Left lung (tissue), 10 donors: ENCODE results near the gene TRIM28. TPM values are rescaled to one million over a fixed set of nuclear protein-coding genes. Genes with fewer than 3 reads are reported as not detected.

ENCODE experiments used
- ATAC-seq: fragments of 200-7000 bp; cut with Tn5 transposase; one replicate; pipeline ENCODE4 v1.9.1; 2020; ENCODE audit warnings: moderate library complexity
- DNase-seq, 4 donors: peaks; one replicate each; pipeline ENCODE4 v3.0.0-alpha.2; 2013 to 2020
- H3K27ac ChIP-seq, 2 donors: fragments of 200-600 bp; sonication (generic) in 1 of 2; one replicate each; pipeline versions ENCODE4 v1.5.0 to v1.8.0; 2020 to 2021
- H3K27me3 ChIP-seq, 2 donors: fragments of 200-600 bp; sonication (generic) in 1 of 2; one replicate each; pipeline versions ENCODE4 v1.5.0 to v1.8.0; 2020 to 2021
- H3K36me3 ChIP-seq, 2 donors: fragments of 200-600 bp; sonication (generic) in 1 of 2; one replicate each; pipeline versions ENCODE4 v1.5.0 to v1.8.0; 2020 to 2021
- H3K4me1 ChIP-seq, 2 donors: fragments of 200-600 bp; one replicate each; pipeline ENCODE4 v1.8.0; 2021
- H3K4me3 ChIP-seq, 2 donors: fragments of 200-600 bp; sonication (generic) in 1 of 2; one replicate each; pipeline versions ENCODE4 v1.5.0 to v1.8.0; 2020 to 2021; ENCODE audit warnings: mild to moderate bottlenecking in 1 of 2
- H3K9me3 ChIP-seq, 2 donors: fragments of 200-600 bp; sonication (generic) in 1 of 2; one replicate each; pipeline versions ENCODE4 v1.5.0 to v1.8.0; 2020 to 2021
- CTCF ChIP-seq, 2 donors: fragments of 200-600 bp; sonication (generic) in 1 of 2; IDR thresholded peaks; one replicate each; pipeline versions ENCODE4 v1.5.0 to v1.8.0; 2021; ENCODE audit warnings: antibody characterized with exemption in 2 of 2
- intact Hi-C, 2 donors: fragments of 100-400 bp; cut with DNase I; formaldehyde crosslinking; loops; one replicate each; pipeline versions ENCODE4 v1.11.2 to v1.14.2; 2022
- polyA plus RNA-seq, 6 donors: library from polyadenylated mRNA; unstranded; fragments of 120-200 nt; gene quantifications; one replicate each; pipeline ENCODE4 v1.2.1, GENCODE V29; 2013; ENCODE audit not compliant: insufficient read length in 6 of 6
- total RNA-seq, 2 donors: library from RNA; stranded (reverse); fragmentation: NEBNext Ultra II Directional; extraction: Animal tissue kit (Norgen Biotek cat#: 25700); gene quantifications; one replicate each; pipeline ENCODE4 v1.2.1, GENCODE V29; 2021
- donor health status: DM: no; HTN: yes; CAD: no.
- donor health status: DM: no; HTN: no; CAD: no.

The TRIM28 gene
- total and polyA plus RNA-seq, 8 donors = 231 to 689 (median 613) TPM

DNA sequence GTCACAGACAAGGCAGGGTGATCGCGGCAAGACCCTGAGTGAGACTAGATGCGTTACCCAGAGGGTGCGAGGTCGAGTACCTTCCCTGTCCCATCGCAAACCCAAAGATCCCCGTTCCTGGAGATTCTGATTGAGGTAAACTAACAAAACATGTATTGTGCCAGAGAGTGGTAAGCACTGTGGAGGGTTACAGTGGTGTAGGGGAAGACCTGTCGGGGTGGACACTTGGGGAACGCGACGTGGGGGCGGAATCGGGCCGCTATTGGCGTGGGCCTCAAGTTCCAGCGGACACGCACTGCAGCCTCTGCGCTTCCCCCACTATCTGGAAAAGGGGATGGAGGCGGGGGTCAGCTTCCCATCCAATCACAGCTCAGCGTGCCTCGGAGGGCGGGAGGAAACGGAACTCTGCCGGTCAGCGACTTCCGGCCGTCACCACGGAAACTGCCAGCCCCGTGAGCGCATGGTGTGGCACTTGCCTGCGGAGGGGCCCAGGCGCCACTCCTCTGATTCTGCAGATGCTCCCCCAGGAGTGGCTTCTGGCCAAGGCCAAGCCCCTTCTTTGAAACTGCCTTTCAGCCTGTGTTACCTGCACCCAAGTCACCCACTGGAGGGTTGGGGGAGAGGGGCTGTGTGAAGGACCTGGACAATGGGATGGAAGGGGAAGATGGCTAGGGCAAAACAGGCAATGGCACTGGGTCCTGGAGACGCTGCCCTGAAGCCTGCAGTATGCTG is 15.6 kb downstream of the TRIM28 start:
- intact Hi-C loops = no loop called here
- Histone ChIP-seq H3K4me3 (peak overlapping the region; percentile 74 to 78), H3K27ac (peak overlapping the region; percentile 100), H3K9me3 (no peaks in the 10 kb centered on the region), H3K4me1 (peaks cover 29 to 61% of the 10 kb centered on the region in 2 donors), H3K27me3 (peaks cover 0 to 37% of the 10 kb centered on the region in 2 donors), H3K36me3 (peaks cover 0 to 20% of the 10 kb centered on the region in 2 donors)
- ATAC-seq (peak; percentile 69), DNase-seq (peak; percentile 85 to 95 (median 94))
- no peak for TF ChIP-seq CTCF (IDR thresholded peaks at IDR 0.05)

GRCh38 chr19:58560007-58560887 is 16.4 kb downstream of the TRIM28 start:
- Histone ChIP-seq H3K4me3 (peak overlapping the region; percentile 74 to 78), H3K27ac (peak overlapping the region; percentile 100), H3K4me1 (peaks cover 27 to 57% of the 10 kb centered on the region in 2 donors), H3K27me3 (peaks cover 0 to 39% of the 10 kb centered on the region in 2 donors), H3K36me3 (peaks cover 0 to 20% of the 10 kb centered on the region in 2 donors), H3K9me3 (no peaks in the 10 kb centered on the region)
- ATAC-seq (no peak), DNase-seq (peak in 1 of 4 donors; percentile 39)
- intact Hi-C loops = no loop called here
- TF ChIP-seq CTCF (IDR thresholded peaks at IDR 0.05) = no peak

DNA sequence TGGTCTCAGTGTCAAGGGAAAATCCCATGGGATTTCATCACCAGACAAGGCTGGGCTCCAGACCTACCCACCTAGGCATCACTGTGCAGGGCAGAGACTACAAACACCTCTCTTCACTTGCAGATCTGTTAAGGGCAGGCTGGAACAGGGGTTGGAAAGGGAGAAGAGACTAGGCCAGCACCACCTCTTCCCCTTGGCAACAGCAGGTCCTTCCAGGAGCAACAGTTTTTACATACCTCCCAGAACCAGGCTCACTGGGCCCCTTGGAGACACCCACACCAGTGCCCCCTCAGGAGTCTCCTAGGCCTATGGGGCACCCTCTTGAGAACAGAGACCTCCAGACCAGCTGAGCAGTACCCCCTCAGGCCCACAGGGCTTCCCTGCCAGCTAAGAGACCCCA is 17.1 kb downstream of the TRIM28 start:
- Histone ChIP-seq H3K36me3 (peaks cover 0 to 14% of the 10 kb centered on the region in 2 donors), H3K4me1 (peaks cover 22 to 51% of the 10 kb centered on the region in 2 donors), H3K9me3 (no peaks in the 10 kb centered on the region), H3K27ac (no peak overlapping the region), H3K4me3 (no peak overlapping the region), H3K27me3 (peaks cover 0 to 39% of the 10 kb centered on the region in 2 donors)
- peak in 1 of 4 donors; percentile 24 for DNase-seq
- TF ChIP-seq CTCF (IDR thresholded peaks at IDR 0.05) = no peak
- intact Hi-C loops = no loop called here
- no peak for ATAC-seq

GRCh38 chr19:58561373-58562121 is 17.7 kb downstream of the TRIM28 start:
- Histone ChIP-seq H3K4me1 (peaks cover 22 to 44% of the 10 kb centered on the region in 2 donors), H3K27ac (no peak overlapping the region)
- ATAC-seq = no peak

More at GRCh38 chr19:58561373-58562121, 17.7 kb downstream of the TRIM28 start:
- intact Hi-C loops = no loop called here
- H3K4me3 ChIP-seq = peak overlapping the region; percentile 21 to 31
- no peak for TF ChIP-seq CTCF (IDR thresholded peaks at IDR 0.05)
- H3K27me3 ChIP-seq = peaks cover 0 to 39% of the 10 kb centered on the region in 2 donors
- DNase-seq = no peak
- H3K36me3 ChIP-seq = peaks cover 0 to 9% of the 10 kb centered on the region in 2 donors
- H3K9me3 ChIP-seq = no peaks in the 10 kb centered on the region
